ENCODE data around the gene GPC5. TPM values are rescaled to one million over a fixed set of nuclear protein-coding genes. Genes with fewer than 3 reads are reported as not detected.

The GPC5 gene
- total RNA-seq, 1 donor from 2014 or later, result 0.57 TPM

DNA sequence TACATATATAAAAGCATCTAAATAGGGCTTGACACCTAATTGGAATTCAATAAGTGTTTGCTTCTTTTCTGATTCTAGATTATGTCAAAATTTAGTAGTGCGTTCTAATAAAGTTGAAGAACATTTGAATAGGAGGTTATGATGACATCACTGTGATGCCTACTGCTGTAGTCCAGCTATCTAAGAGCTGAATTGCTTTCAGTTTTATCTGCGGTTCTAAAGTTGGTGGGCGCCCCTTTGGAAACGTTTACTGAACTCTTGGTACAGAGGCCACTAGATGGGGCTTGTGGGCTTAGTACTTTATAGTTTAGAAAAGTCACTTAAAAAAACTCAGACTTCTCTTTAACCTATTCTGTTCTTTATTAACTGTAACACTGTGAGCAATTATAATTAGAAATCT lies 776.9 kb downstream of the GPC5 start:
- DNase-seq (ENCODE audit: low spot score, unreplicated experiment), result no peak
- H3K27me3 Mint-ChIP-seq, result peaks cover 6% of the 10 kb centered on the region
- TF ChIP-seq, protein P1, sequence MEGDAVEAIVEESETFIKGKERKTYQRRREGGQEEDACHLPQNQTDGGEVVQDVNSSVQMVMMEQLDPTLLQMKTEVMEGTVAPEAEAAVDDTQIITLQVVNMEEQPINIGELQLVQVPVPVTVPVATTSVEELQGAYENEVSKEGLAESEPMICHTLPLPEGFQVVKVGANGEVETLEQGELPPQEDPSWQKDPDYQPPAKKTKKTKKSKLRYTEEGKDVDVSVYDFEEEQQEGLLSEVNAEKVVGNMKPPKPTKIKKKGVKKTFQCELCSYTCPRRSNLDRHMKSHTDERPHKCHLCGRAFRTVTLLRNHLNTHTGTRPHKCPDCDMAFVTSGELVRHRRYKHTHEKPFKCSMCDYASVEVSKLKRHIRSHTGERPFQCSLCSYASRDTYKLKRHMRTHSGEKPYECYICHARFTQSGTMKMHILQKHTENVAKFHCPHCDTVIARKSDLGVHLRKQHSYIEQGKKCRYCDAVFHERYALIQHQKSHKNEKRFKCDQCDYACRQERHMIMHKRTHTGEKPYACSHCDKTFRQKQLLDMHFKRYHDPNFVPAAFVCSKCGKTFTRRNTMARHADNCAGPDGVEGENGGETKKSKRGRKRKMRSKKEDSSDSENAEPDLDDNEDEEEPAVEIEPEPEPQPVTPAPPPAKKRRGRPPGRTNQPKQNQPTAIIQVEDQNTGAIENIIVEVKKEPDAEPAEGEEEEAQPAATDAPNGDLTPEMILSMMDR (IDR thresholded peaks at IDR 0.05; ENCODE audit: unreplicated experiment), result peak; percentile 68
- H3K4me1 Mint-ChIP-seq (ENCODE audit: low read depth), result peaks cover 3% of the 10 kb centered on the region
- no peaks in the 10 kb centered on the region for H3K36me3 Mint-ChIP-seq (ENCODE audit: insufficient read depth)
- no peak overlapping the region for H3K27ac Mint-ChIP-seq
- H3K9me3 Mint-ChIP-seq (ENCODE audit: low read depth), result no peaks in the 10 kb centered on the region
- H3K4me3 Mint-ChIP-seq (ENCODE audit: low read depth), result no peak overlapping the region

DNA sequence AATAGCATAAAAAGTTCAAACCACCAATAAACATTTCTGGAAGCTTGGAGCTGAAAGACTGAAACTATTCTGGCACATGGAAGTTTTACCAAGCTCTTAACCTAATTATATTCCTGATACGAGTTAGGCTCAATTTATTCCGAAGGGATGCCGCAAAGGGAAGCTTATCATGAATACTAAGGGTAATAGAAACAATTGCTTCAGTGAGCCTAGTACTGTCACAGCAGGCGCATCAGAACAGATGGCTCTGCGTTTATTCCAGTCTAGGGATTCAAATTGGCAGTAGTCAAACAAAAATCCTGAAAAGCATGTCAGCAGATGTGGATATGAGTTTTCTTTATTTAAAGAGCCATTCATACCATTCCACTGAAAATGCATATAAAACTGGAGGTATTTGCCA lies 779.5 kb downstream of the GPC5 start:
- Mint-ChIP-seq H3K27me3 (no peaks in the 10 kb centered on the region), H3K4me3 (ENCODE audit: low read depth) (no peak overlapping the region), H3K9me3 (ENCODE audit: low read depth) (no peaks in the 10 kb centered on the region), H3K27ac (no peak overlapping the region), H3K36me3 (ENCODE audit: insufficient read depth) (no peaks in the 10 kb centered on the region), H3K4me1 (ENCODE audit: low read depth) (peaks cover 3% of the 10 kb centered on the region)
- TF ChIP-seq, protein P1 (IDR thresholded peaks at IDR 0.05; ENCODE audit: unreplicated experiment), result no peak
- no peak for DNase-seq (ENCODE audit: low spot score, unreplicated experiment)

DNA sequence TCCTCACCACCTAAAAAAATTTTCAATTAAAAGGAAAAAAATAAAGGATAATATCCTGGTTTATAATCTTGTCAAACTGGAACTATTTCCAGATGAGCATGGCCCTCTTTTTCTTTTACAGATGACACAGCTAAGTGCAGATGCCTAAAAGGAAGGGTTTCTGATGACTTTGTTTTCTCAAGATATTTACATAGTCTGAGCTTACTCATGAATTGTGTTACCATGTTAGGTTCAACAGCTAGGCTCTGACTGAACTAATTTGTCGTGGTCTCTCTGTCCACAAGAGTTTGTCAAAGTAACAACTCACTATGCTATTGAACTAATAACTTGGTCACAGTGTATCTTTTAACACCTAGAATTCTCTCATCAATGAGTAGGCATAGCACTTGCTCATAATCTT lies 780.8 kb downstream of the GPC5 start:
- no peaks in the 10 kb centered on the region for H3K9me3 Mint-ChIP-seq (ENCODE audit: low read depth)
- peaks cover 3% of the 10 kb centered on the region for H3K4me1 Mint-ChIP-seq (ENCODE audit: low read depth)
- H3K27ac Mint-ChIP-seq, result no peak overlapping the region
- DNase-seq (ENCODE audit: low spot score, unreplicated experiment), result no peak
- no peak overlapping the region for H3K4me3 Mint-ChIP-seq (ENCODE audit: low read depth)
- no peaks in the 10 kb centered on the region for H3K27me3 Mint-ChIP-seq
- H3K36me3 Mint-ChIP-seq (ENCODE audit: insufficient read depth), result no peaks in the 10 kb centered on the region
- TF ChIP-seq, protein P1 (IDR thresholded peaks at IDR 0.05; ENCODE audit: unreplicated experiment), result no peak

DNA sequence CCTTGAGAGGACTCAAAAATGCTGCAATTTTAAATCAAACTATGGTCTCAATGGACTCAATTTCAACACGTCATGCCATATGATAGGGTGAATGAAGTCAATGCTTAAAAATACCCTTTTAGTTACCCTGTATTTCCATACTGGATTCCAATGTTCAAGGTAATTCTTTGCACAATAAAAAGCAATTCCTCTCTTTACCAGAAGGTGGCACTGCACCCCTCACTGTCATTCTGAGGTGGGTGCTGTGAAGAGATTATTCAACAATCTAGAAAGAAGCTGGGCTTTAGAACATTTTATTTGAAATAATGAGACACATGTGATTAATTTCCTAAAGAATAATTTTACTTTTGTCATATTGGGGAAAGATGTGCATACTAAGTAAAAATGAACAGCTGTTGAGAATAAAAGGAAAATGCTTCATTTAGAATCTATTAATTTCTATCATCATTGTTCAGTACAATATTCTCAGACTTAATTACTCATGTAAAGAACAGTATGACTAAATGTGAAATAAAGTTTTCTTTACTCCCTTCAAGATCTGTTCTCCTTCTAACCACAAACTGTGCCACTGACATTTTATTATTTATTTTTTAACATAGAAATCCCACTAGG lies 789.1 kb downstream of the GPC5 start:
- TF ChIP-seq, protein P1 (IDR thresholded peaks at IDR 0.05; ENCODE audit: unreplicated experiment), result peak; percentile 87
- peaks cover 5% of the 10 kb centered on the region for H3K36me3 Mint-ChIP-seq (ENCODE audit: insufficient read depth)
- H3K9me3 Mint-ChIP-seq (ENCODE audit: low read depth), result peaks cover 20% of the 10 kb centered on the region
- no peaks in the 10 kb centered on the region for H3K27me3 Mint-ChIP-seq
- H3K4me3 Mint-ChIP-seq (ENCODE audit: low read depth), result no peak overlapping the region
- no peak overlapping the region for H3K27ac Mint-ChIP-seq
- peaks cover 4% of the 10 kb centered on the region for H3K4me1 Mint-ChIP-seq (ENCODE audit: low read depth)
- no peak for DNase-seq (ENCODE audit: low spot score, unreplicated experiment)

DNA sequence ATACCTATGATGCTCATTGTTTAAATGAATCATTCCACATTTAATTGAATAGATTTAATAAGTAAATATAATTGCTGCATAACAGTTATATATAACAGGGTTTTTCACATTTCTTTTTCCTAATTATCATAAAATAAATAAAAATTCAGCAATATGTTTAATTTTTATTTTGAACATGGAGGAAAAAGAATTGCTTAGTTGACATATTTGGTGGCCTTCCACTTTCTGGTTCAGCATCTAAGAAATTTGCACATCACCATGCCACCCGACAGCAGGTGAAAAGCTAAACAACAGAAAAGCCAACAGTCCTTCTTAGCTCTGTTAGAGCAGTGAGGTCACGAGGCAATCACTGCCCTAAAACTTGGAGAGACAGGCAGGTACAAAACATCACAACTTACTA lies 790.2 kb downstream of the GPC5 start:
- H3K4me1 Mint-ChIP-seq (ENCODE audit: low read depth), result peaks cover 4% of the 10 kb centered on the region
- TF ChIP-seq, protein P1 (IDR thresholded peaks at IDR 0.05; ENCODE audit: unreplicated experiment), result no peak

More for the DNA sequence above, 790.2 kb downstream of the GPC5 start:
- no peak for DNase-seq (ENCODE audit: low spot score, unreplicated experiment)
- peaks cover 5% of the 10 kb centered on the region for H3K36me3 Mint-ChIP-seq (ENCODE audit: insufficient read depth)
- H3K9me3 Mint-ChIP-seq (ENCODE audit: low read depth), result peaks cover 20% of the 10 kb centered on the region
- H3K4me3 Mint-ChIP-seq (ENCODE audit: low read depth), result no peak overlapping the region
- H3K27ac Mint-ChIP-seq, result peak overlapping the region; percentile 75
- H3K27me3 Mint-ChIP-seq, result no peaks in the 10 kb centered on the region

Measured in progenitor cell of endocrine pancreas (in vitro differentiated cells).